Adrenal gland (tissue), 19 donors: ENCODE measurements around the gene TUBA4B. TPM values are rescaled to one million over a fixed set of nuclear protein-coding genes. Genes with fewer than 3 reads are reported as not detected.

Experiments
- DNase-seq, 7 donors: peaks; one replicate each; pipeline ENCODE4 v3.0.0-alpha.2; 2019 to 2020
- H3K27ac ChIP-seq, 5 donors: fragments of 200-600 bp; sonication (generic) in 4 of 5; 1 replicate in 3 of 5; 2 replicates in 2 of 5; pipeline versions ENCODE4 v1.5.1 to v1.8.0; 2016 to 2020; ENCODE audit warnings: mild to moderate bottlenecking in 1 of 5
- H3K27me3 ChIP-seq: fragments of 200-600 bp; 2 replicates; pipeline ENCODE4 v1.8.0; 2021
- H3K36me3 ChIP-seq, 2 donors: fragments of 200-600 bp; replicated peaks in 1 of 2; 1 replicate in 1 of 2; 2 replicates in 1 of 2; pipeline versions ENCODE4 v1.5.1 to v1.8.0; 2018 to 2022
- H3K4me1 ChIP-seq, 2 donors: fragments of 200-600 bp; replicated peaks in 1 of 2; 1 replicate in 1 of 2; 2 replicates in 1 of 2; pipeline versions ENCODE4 v1.5.1 to v1.8.0; 2018 to 2021
- H3K4me3 ChIP-seq, 4 donors: fragments of 200-600 bp; sonication (generic) in 3 of 4; one replicate each; pipeline ENCODE4 v1.5.1; 2016 to 2018
- H3K9me3 ChIP-seq, 3 donors: fragments of 200-600 bp; sonication (generic) in 1 of 3; replicated peaks in 1 of 3; 1 replicate in 2 of 3; 2 replicates in 1 of 3; pipeline versions ENCODE4 v1.5.1 to v1.8.0; 2016 to 2021
- CTCF ChIP-seq, 6 experiments: fragments of 450-650 bp in 4 of 6; fragments of 200-600 bp in 2 of 6; sonication (generic) in 1 of 6; IDR thresholded peaks; 1 replicate in 5 of 6; 2 replicates in 1 of 6; pipeline versions ENCODE4 v1.5.1 to v1.8.0; 2016 to 2021; ENCODE audit warnings: antibody characterized with exemption in 6 of 6, mild to moderate bottlenecking in 2 of 6, moderate library complexity in 1 of 6
- POLR2A ChIP-seq, 2 donors: fragments of 450-650 bp; IDR thresholded peaks; one replicate each; pipeline ENCODE4 v1.6.1; 2017; ENCODE audit warnings: antibody characterized with exemption in 2 of 2, mild to moderate bottlenecking in 2 of 2, moderate library complexity in 1 of 2
- WGBS, 4 donors: extraction: QIAGEN DNeasy Blood & Tissue Kit in 2 of 4; methylation state at CpG; one replicate each; pipeline versions ENCODE4 v1.1.5 to v1.1.7; 2013 to 2017; 5-methylcytosine and 5-hydroxymethylcytosine counted together
- intact Hi-C, 2 donors: fragments of 100-400 bp; cut with DNase I; formaldehyde crosslinking; loops; one replicate each; pipeline versions ENCODE4 v1.14.1 to v1.15.0; 2022 to 2023
- long read RNA-seq, 10 donors: library from polyadenylated mRNA in 3 of 10; unstranded in 2 of 10; stranded (forward) in 1 of 10; transcript quantifications; one replicate each; pipeline ENCODE4 v2.0.0 and lab custom pipeline, GENCODE V29; 2021 to 2026
- polyA plus RNA-seq, 3 donors: library from polyadenylated mRNA; stranded (reverse); fragments of 200-250 nt in 2 of 3; fragments of 350-450 nt in 1 of 3; fragmentation: Illumina TruSeq in 1 of 3; extraction: RNeasy Lipid Tissue Mini Kit (QIAGEN cat#74804) in 1 of 3; gene quantifications; one replicate each; pipeline ENCODE4 v1.2.3, GENCODE V29; 2013 to 2014
- total RNA-seq, 9 donors: library from RNA; depleted of rRNA in 4 of 9; stranded (reverse); fragments of >200 nt in 4 of 9; fragments of 120-200 nt in 1 of 9; fragmentation: NEBNext Ultra II Directional in 1 of 9; extraction: Animal tissue kit (Norgen Biotek cat#: 25700) in 1 of 9; gene quantifications; one replicate each; pipeline versions ENCODE4 v1.1.0 to v1.2.4, GENCODE V29; 2013 to 2023
- donor health status: healthy with polysubstance abuse.
- donor health status: Bipolar disorder and iron deficiency.
- donor health status: DM: yes; HTN: yes; CAD: no.
- donor health status: DM: no; HTN: no; CAD: no.
- donor health status: DM: no; HTN: no; CAD: no.
- donor health status: DM: yes; HTN: yes; CAD: no.

The TUBA4B gene
- under 1 TPM in 1 of 9 donors, not detected in 8; 0.14 TPM for total RNA-seq
- under 1 TPM in 1 of 3 donors, not detected in 2; 0.07 TPM for polyA plus RNA-seq
- long read RNA-seq, donor 1, result 0 reads
- long read RNA-seq, donor 2, result 0 reads
- long read RNA-seq, donor 3, partial matches to known transcripts, result 10 of 63 reads
- long read RNA-seq, donor 3, other reads (novel, unspliced or antisense), result 53 of 63 reads
- long read RNA-seq, donor 4, result 0 reads
- long read RNA-seq, donor 5, result 0 reads
- long read RNA-seq, donor 6, result 0 reads
- long read RNA-seq, donor 7, partial matches to known transcripts, result 0 of 13 reads
- long read RNA-seq, donor 7, other reads (novel, unspliced or antisense), result 13 of 13 reads
- long read RNA-seq, donor 8, partial matches to known transcripts, result 10 of 29 reads
- long read RNA-seq, donor 8, other reads (novel, unspliced or antisense), result 19 of 29 reads
- long read RNA-seq, donor 9, result 0 reads
- long read RNA-seq, donor 10, partial matches to known transcripts, result 7 of 13 reads
- long read RNA-seq, donor 10, other reads (novel, unspliced or antisense), result 6 of 13 reads

- Histone ChIP-seq H3K27ac (peak within 1 kb of the TSS in 4 of 5 donors; percentile 74 to 93 (median 84)), H3K9me3 (no peaks in the 10 kb centered on the region), H3K4me3 (peak within 1 kb of the TSS; percentile 5 to 71 (median 56)), H3K36me3 (peaks cover 0 to 4% of the 10 kb centered on the region in 2 donors), H3K27me3 (no peaks in the 10 kb centered on the region), H3K4me1 (peaks cover 23 to 40% of the 10 kb centered on the region in 2 donors)
- TF ChIP-seq POLR2A (IDR thresholded peaks at IDR 0.05), result no peak
- TF ChIP-seq CTCF (IDR thresholded peaks at IDR 0.05), result no peak
- WGBS, 4 donors, result 6 to 9% (median 7%) methylated on average over 29 to 49 of the region's 49 CpGs
- intact Hi-C loops, result no loop called here
- peak; percentile 43 to 65 (median 55) for DNase-seq
Observed at GRCh38 chr2:219252900-219253752, at the start of gene TUBA4B. TUBA4B (plus strand) TSS chr2:219253243; CDS start chr2:219253408, 165 bp downstream.

GRCh38 chr2:219204425-219205164 is 48.4 kb upstream of the TUBA4B start:
- Histone ChIP-seq H3K4me1 (peaks cover 7 to 14% of the 10 kb centered on the region in 2 donors), H3K36me3 (peaks cover 0 to 17% of the 10 kb centered on the region in 2 donors), H3K27ac (no peak overlapping the region), H3K9me3 (no peaks in the 10 kb centered on the region), H3K27me3 (peaks cover 2% of the 10 kb centered on the region), H3K4me3 (no peak overlapping the region)
- 87 to 94% (median 89%) methylated on average over 7 of the region's 7 CpGs for WGBS, 4 donors
- TF ChIP-seq POLR2A (IDR thresholded peaks at IDR 0.05), result no peak
- TF ChIP-seq CTCF (IDR thresholded peaks at IDR 0.05), result no peak
- intact Hi-C loops, result no loop called here
- peak in 1 of 7 donors; percentile 16 for DNase-seq

GRCh38 chr2:219205165-219205538 is 47.9 kb upstream of the TUBA4B start:
- 82 to 89% (median 85%) methylated on average over 5 of the region's 5 CpGs for WGBS, 4 donors
- Histone ChIP-seq H3K4me3 (no peak overlapping the region), H3K27ac (no peak overlapping the region), H3K9me3 (no peaks in the 10 kb centered on the region), H3K27me3 (no peaks in the 10 kb centered on the region), H3K4me1 (peaks cover 7 to 14% of the 10 kb centered on the region in 2 donors), H3K36me3 (peaks cover 0 to 20% of the 10 kb centered on the region in 2 donors)
- no peak for TF ChIP-seq CTCF (IDR thresholded peaks at IDR 0.05)
- intact Hi-C loops, result no loop called here
- peak in 1 of 7 donors; percentile 7 for DNase-seq
